BE2C (cell line): ENCODE results near the gene BST2.

Source experiments
- DNase-seq: peaks from one replicate; pipeline ENCODE4 v3.0.0-alpha.2; 2020
- H3K27me3 ChIP-seq: fragments of 250-450 bp; sonication (Bioruptor Pico); 2 replicates; pipeline ENCODE4 v1.5.1; 2020; ENCODE audit warnings: mild to moderate bottlenecking
- H3K36me3 ChIP-seq: fragments of 250-450 bp; sonication (Bioruptor Pico); 2 replicates; pipeline ENCODE4 v1.5.1; 2020; ENCODE audit warnings: mild to moderate bottlenecking
- H3K4me1 ChIP-seq: fragments of 250-450 bp; sonication (Bioruptor Pico); 2 replicates; pipeline ENCODE4 v1.5.1; 2020
- H3K4me3 ChIP-seq: 2 replicates; pipeline ENCODE4 v1.5.1; 2011; ENCODE audit warnings: low read depth, low read length
- H3K9me3 ChIP-seq: fragments of 250-450 bp; sonication (Bioruptor Pico); 2 replicates; pipeline ENCODE4 v1.5.1; 2020
- CTCF ChIP-seq: IDR thresholded peaks from 2 replicates; pipeline ENCODE4 v1.5.1; 2012; ENCODE audit warnings: mild to moderate bottlenecking, low read depth, low read length

The BST2 gene

GRCh38 chr19:17447704-17448130 is 42.3 kb upstream of the BST2 start:
- no peaks in the 10 kb centered on the region for H3K4me1 ChIP-seq
- no peak overlapping the region for H3K4me3 ChIP-seq
- TF ChIP-seq CTCF = no peak
- DNase-seq = no peak
- H3K27me3 ChIP-seq = peaks cover 14% of the 10 kb centered on the region
- no peaks in the 10 kb centered on the region for H3K36me3 ChIP-seq
- no peaks in the 10 kb centered on the region; the same call in 1 of the 2 replicates for H3K9me3 ChIP-seq

- DNase-seq = no peak
- peaks cover 14% of the 10 kb centered on the region for H3K27me3 ChIP-seq
- no peak for TF ChIP-seq CTCF
- no peak overlapping the region for H3K4me3 ChIP-seq
- no peaks in the 10 kb centered on the region for H3K4me1 ChIP-seq
- no peaks in the 10 kb centered on the region for H3K36me3 ChIP-seq
- H3K9me3 ChIP-seq = no peaks in the 10 kb centered on the region; the same call in 1 of the 2 replicates
Measured at GRCh38 chr19:17445526-17446165, 40.2 kb upstream of the BST2 start.

- peaks cover 6% of the 10 kb centered on the region; the same call in 1 of the 2 replicates for H3K27me3 ChIP-seq
- H3K4me3 ChIP-seq = no peak overlapping the region
- DNase-seq = peak; percentile 32
- H3K36me3 ChIP-seq = no peaks in the 10 kb centered on the region
- peak; percentile 55 for TF ChIP-seq CTCF
- H3K9me3 ChIP-seq = no peaks in the 10 kb centered on the region
- no peaks in the 10 kb centered on the region for H3K4me1 ChIP-seq
Measured at GRCh38 chr19:17441241-17442021, 36.0 kb upstream of the BST2 start.

- Histone ChIP-seq H3K9me3 (no peaks in the 10 kb centered on the region), H3K36me3 (no peaks in the 10 kb centered on the region), H3K4me1 (no peaks in the 10 kb centered on the region), H3K27me3 (peaks cover 6% of the 10 kb centered on the region; the same call in 1 of the 2 replicates), H3K4me3 (no peak overlapping the region)
- no peak for DNase-seq
- TF ChIP-seq CTCF = no peak
Measured at GRCh38 chr19:17436874-17437267, 31.4 kb upstream of the BST2 start.

GRCh38 chr19:17436094-17436873 is 30.9 kb upstream of the BST2 start:
- H3K4me1 ChIP-seq = no peaks in the 10 kb centered on the region
- H3K9me3 ChIP-seq = no peaks in the 10 kb centered on the region
- no peak for TF ChIP-seq CTCF
- H3K36me3 ChIP-seq = no peaks in the 10 kb centered on the region
- peaks cover 6% of the 10 kb centered on the region; the same call in 1 of the 2 replicates for H3K27me3 ChIP-seq
- DNase-seq = no peak
- no peak overlapping the region for H3K4me3 ChIP-seq
